K562 (cell line): Measurements from ENCODE around the gene WIF1. TPM values are rescaled to one million over a fixed set of nuclear protein-coding genes. Genes with fewer than 3 reads are reported as not detected.

Experiments used
- ATAC-seq: fragments of 200-7000 bp; cut with Tn5 transposase; 3 replicates; pipeline ENCODE4 v1.9.1; 2020; ENCODE audit warnings: moderate library complexity
- BruUV-seq: library from RNA; stranded (reverse); fragments of 400-500 nt; replicated peaks from 2 replicates; lab custom pipeline; 2021; lab: Mats Ljungman, UMichigan
- CTCF ChIA-PET: fragments of 300-600 bp; formaldehyde crosslinking; extraction: SDS; loops from one replicate; lab custom pipeline; 2021; ENCODE audit warnings: low intra/inter-chr PET ratio; lab: Yijun Ruan, JAX
- POLR2A ChIA-PET: fragments of 300-600, 350-650 bp; sonication (Branson Sonifier 250); formaldehyde crosslinking; extraction: SDS; loops from one replicate; lab custom pipeline; 2021; ENCODE audit warnings: antibody characterized with exemption, inconsistent platforms; lab: Yijun Ruan, JAX
- DNase-seq, 4 experiments: peaks; one replicate each; pipeline versions ENCODE4 v3.0.0 to v3.0.0-alpha.2; 2011 to 2018; ENCODE audit warnings: low spot score in 3 of 4, mixed read lengths in 3 of 4; ENCODE audit errors: extremely low read depth in 1 of 4
- FAIRE-seq: peaks from 2 replicates; lab custom pipeline; 2011; peaks lifted over from hg19 to GRCh38; lab: Jason Lieb, UNC
- H2AFZ ChIP-seq: 2 replicates; pipeline ENCODE4 v1.6.0; 2011; ENCODE audit warnings: low read depth, low read length, control low read depth, inconsistent platforms
- H3K27ac ChIP-seq: fragments of 200-600 bp; 3 replicates; pipeline ENCODE4 v1.8.0; 2011; ENCODE audit warnings: low read depth, mild to moderate bottlenecking, control low read depth, inconsistent platforms, low read length, moderate library complexity, mixed read lengths; ENCODE audit errors: extremely low read depth
- H3K27me3 ChIP-seq, 2 experiments: fragments of 300-600 bp in 1 of 2; 2 replicates in 1 of 2; 3 replicates in 1 of 2; pipeline versions ENCODE4 v1.6.0 to v1.8.0; 2011; ENCODE audit warnings: inconsistent platforms in 2 of 2, low read length in 2 of 2, mild to moderate bottlenecking in 1 of 2, mixed read lengths in 1 of 2, moderate library complexity in 1 of 2; ENCODE audit not compliant: control insufficient read depth in 2 of 2, insufficient read depth in 2 of 2
- H3K36me3 ChIP-seq: fragments of 300-600 bp; 3 replicates; pipeline ENCODE4 v1.8.0; 2011; ENCODE audit warnings: mild to moderate bottlenecking, low read length, inconsistent platforms; ENCODE audit not compliant: control insufficient read depth, insufficient read depth
- H3K4me1 ChIP-seq, 2 experiments: fragments of 200-600 bp in 1 of 2; replicated peaks in 1 of 2; 2 replicates in 1 of 2; 3 replicates in 1 of 2; pipeline versions ENCODE4 v1.5.1 to v1.8.0; 2011; ENCODE audit warnings: inconsistent platforms in 2 of 2, low read length in 2 of 2, mild to moderate bottlenecking in 1 of 2, mixed read lengths in 1 of 2, moderate library complexity in 1 of 2; ENCODE audit not compliant: control insufficient read depth in 2 of 2, insufficient read depth in 2 of 2
- H3K4me2 ChIP-seq: 2 replicates; pipeline ENCODE4 v1.6.1; 2011; ENCODE audit warnings: low read length, control low read depth, inconsistent platforms, mixed read lengths; ENCODE audit not compliant: insufficient read depth
- H3K4me3 ChIP-seq: fragments of 200-600 bp; sonication (generic), shearing (Covaris generic); 2 replicates; pipeline ENCODE4 v1.5.1; 2016; ENCODE audit warnings: control low read depth, inconsistent platforms
- H3K79me2 ChIP-seq: fragments of 200-600 bp; 3 replicates; pipeline ENCODE4 v1.8.0; 2011; ENCODE audit warnings: low read length, inconsistent platforms; ENCODE audit not compliant: control insufficient read depth, insufficient read depth
- H3K9ac ChIP-seq, 2 experiments: 2 replicates each; pipeline versions ENCODE4 v1.6.0 to v1.6.1; 2011; ENCODE audit warnings: low read depth in 2 of 2, low read length in 2 of 2, control low read depth in 1 of 2, inconsistent platforms in 1 of 2, mild to moderate bottlenecking in 1 of 2, mixed read lengths in 1 of 2; ENCODE audit not compliant: insufficient read depth in 1 of 2
- H3K9me1 ChIP-seq: one replicate; pipeline ENCODE4 v1.6.0; 2011; ENCODE audit warnings: inconsistent platforms, mild to moderate bottlenecking, low read length, moderate library complexity; ENCODE audit not compliant: control insufficient read depth, insufficient read depth
- H3K9me3 ChIP-seq: replicated peaks from 2 replicates; pipeline ENCODE4 v1.5.1; 2011; ENCODE audit warnings: low read depth, low read length, inconsistent platforms; ENCODE audit not compliant: control insufficient read depth, insufficient read depth
- H4K20me1 ChIP-seq: replicated peaks from 2 replicates; pipeline ENCODE4 v1.6.1; 2011; ENCODE audit warnings: low read length, inconsistent platforms, mixed read lengths; ENCODE audit not compliant: control insufficient read depth, insufficient read depth
- NELFE ChIP-seq: IDR thresholded peaks from 2 replicates; pipeline ENCODE4 v1.6.1; 2011; ENCODE audit warnings: mild to moderate bottlenecking; ENCODE audit not compliant: insufficient read depth, insufficient read length
- RBM39 ChIP-seq: fragments of 200-400 bp; formaldehyde crosslinking; optimal IDR thresholded peaks from 2 replicates; pipeline ENCODE3; 2018; ENCODE audit warnings: low read depth, low read length
- SNIP1 ChIP-seq: fragments of 450-650 bp; IDR thresholded peaks from 2 replicates; pipeline ENCODE4 v1.7.1; 2017; ENCODE audit warnings: low read depth, mild to moderate bottlenecking
- SP2 ChIP-seq: IDR thresholded peaks from 2 replicates; pipeline ENCODE4 v1.6.1; 2011; ENCODE audit warnings: mild to moderate bottlenecking, low read depth, low read length, moderate library complexity; ENCODE audit not compliant: poor library complexity, severe bottlenecking; ENCODE audit errors: extremely low read depth
- TRIM24 ChIP-seq, 2 experiments: fragments of 450-650 bp; IDR thresholded peaks; 2 replicates each; pipeline ENCODE4 v1.6.1; 2016
- WGBS: fragments of 100-300 bp; shearing (Covaris generic); methylation state at CpG from one replicate; pipeline ENCODE4 v1.1.6; 2016; ENCODE audit warnings: low coverage, mixed read lengths; ENCODE audit not compliant: insufficient coverage; ENCODE audit errors: missing lambda C conversion rate; 5-methylcytosine and 5-hydroxymethylcytosine counted together
- in situ Hi-C: fragments of 300-500 bp; cut with MboI; formaldehyde crosslinking; loops from 4 replicates; pipeline ENCODE4 v1.15.0; 2018; ENCODE audit warnings: inconsistent platforms, mixed read lengths
- intact Hi-C: fragments of 100-400 bp; cut with micrococcal nuclease; formaldehyde crosslinking; loops from 2 replicates; pipeline ENCODE4 v1.14.2; 2022
- polyA plus RNA-seq, 8 experiments: library from polyadenylated mRNA; depleted of rRNA in 4 of 8; stranded (reverse) in 5 of 8; unstranded in 3 of 8; fragments of >200 nt; fragmentation: Nextera tagmentation in 2 of 8; fragmentation: Illumina TruSeq in 1 of 8; extraction: Ambion mirVana in 2 of 8; extraction: Trizol in 1 of 8; gene quantifications; 2 replicates each; pipeline versions ENCODE4 v1.2.1 to v1.2.3, GENCODE V29; 2011 to 2014; ENCODE audit warnings: inconsistent platforms in 1 of 8, missing spikeins in 1 of 8
- total RNA-seq, 7 experiments: library from RNA; depleted of rRNA in 6 of 7; stranded (reverse); fragments of >200 nt in 6 of 7; fragmentation: Illumina TruSeq in 2 of 7; extraction: Trizol in 2 of 7; gene quantifications; 2 replicates each; pipeline versions ENCODE4 v1.2.1 to v1.2.3, GENCODE V29; 2011 to 2021; ENCODE audit warnings: low replicate concordance in 1 of 7
- TF ChIP-seq, protein P1 (sequence below): fragments of 450-650 bp; IDR thresholded peaks from 2 replicates; pipeline ENCODE4 v1.6.1; 2017; ENCODE audit warnings: antibody characterized with exemption
- TF ChIP-seq, protein P2 (sequence below): fragments of 250-450 bp; sonication (Bioruptor Pico); IDR thresholded peaks from 2 replicates; pipeline ENCODE4 v1.5.0; 2022; ENCODE audit warnings: mild to moderate bottlenecking

WIF1 gene
- total and polyA plus RNA-seq, 9 of the 15 experiments (the other 6 are each of a cell fraction or from before 2014, with no cell fraction given) = not detected

DNA sequence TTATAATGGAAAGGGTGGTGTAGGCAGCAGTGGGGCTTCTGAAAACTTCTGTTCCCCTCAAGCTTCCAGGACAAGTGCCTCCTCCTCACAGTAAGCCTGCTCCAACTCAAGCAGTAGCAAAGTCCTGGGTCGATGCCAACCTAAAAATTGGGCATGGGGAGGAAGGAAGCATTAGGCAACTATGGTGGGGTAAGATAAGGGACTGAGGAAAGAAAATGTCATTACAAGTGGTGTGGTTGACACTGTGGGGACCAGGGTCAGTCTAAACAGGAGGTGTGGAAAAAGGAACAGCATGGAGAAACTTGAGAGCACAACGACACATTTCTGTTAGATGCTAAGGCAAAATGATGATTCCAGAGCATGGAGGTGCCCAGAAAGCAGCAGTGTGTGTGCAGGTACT is 34.9 kb downstream of the WIF1 start:
- no peak for TF ChIP-seq SNIP1
- no peak for TF ChIP-seq RBM39
- no peak for TF ChIP-seq SP2
- TF ChIP-seq, protein P1, sequence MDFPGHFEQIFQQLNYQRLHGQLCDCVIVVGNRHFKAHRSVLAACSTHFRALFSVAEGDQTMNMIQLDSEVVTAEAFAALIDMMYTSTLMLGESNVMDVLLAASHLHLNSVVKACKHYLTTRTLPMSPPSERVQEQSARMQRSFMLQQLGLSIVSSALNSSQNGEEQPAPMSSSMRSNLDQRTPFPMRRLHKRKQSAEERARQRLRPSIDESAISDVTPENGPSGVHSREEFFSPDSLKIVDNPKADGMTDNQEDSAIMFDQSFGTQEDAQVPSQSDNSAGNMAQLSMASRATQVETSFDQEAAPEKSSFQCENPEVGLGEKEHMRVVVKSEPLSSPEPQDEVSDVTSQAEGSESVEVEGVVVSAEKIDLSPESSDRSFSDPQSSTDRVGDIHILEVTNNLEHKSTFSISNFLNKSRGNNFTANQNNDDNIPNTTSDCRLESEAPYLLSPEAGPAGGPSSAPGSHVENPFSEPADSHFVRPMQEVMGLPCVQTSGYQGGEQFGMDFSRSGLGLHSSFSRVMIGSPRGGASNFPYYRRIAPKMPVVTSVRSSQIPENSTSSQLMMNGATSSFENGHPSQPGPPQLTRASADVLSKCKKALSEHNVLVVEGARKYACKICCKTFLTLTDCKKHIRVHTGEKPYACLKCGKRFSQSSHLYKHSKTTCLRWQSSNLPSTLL = no peak
- TF ChIP-seq, protein P2, sequence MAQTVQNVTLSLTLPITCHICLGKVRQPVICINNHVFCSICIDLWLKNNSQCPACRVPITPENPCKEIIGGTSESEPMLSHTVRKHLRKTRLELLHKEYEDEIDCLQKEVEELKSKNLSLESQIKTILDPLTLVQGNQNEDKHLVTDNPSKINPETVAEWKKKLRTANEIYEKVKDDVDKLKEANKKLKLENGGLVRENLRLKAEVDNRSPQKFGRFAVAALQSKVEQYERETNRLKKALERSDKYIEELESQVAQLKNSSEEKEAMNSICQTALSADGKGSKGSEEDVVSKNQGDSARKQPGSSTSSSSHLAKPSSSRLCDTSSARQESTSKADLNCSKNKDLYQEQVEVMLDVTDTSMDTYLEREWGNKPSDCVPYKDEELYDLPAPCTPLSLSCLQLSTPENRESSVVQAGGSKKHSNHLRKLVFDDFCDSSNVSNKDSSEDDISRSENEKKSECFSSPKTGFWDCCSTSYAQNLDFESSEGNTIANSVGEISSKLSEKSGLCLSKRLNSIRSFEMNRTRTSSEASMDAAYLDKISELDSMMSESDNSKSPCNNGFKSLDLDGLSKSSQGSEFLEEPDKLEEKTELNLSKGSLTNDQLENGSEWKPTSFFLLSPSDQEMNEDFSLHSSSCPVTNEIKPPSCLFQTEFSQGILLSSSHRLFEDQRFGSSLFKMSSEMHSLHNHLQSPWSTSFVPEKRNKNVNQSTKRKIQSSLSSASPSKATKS (CRISPR knock-in tag) = no peak
- TF ChIP-seq NELFE = no peak
- no peak for TF ChIP-seq TRIM24 (IDR thresholded peaks at IDR 0.05)
- TF ChIP-seq, all 486 proteins: peak for 0
- no peaks in the 10 kb centered on the region for H3K36me3 ChIP-seq
- DNase-seq (no peak), ATAC-seq (no peak), FAIRE-seq (no peak)
- ChIA-PET CTCF (no interaction called here), POLR2A (no interaction called here)
- BruUV-seq = no TSS peak
- no peaks in the 10 kb centered on the region for H3K9me3 ChIP-seq
- intact Hi-C loops (no loop called here), in situ Hi-C loops (no loop called here)
- no peaks in the 10 kb centered on the region for H3K79me2 ChIP-seq
- H4K20me1 ChIP-seq = no peaks in the 10 kb centered on the region
- no peak overlapping the region for H2AFZ ChIP-seq
- H3K4me2 ChIP-seq = no peak overlapping the region
- H3K4me3 ChIP-seq = no peak overlapping the region
- H3K9ac ChIP-seq = no peak overlapping the region
- H3K9me1 ChIP-seq = no peaks in the 10 kb centered on the region
- H3K27me3 ChIP-seq = no peaks in the 10 kb centered on the region
- no peak overlapping the region for H3K27ac ChIP-seq
- no peaks in the 10 kb centered on the region for H3K4me1 ChIP-seq
- WGBS = 4% methylated on average over 2 of the region's 2 CpGs
